ENCODE results near the gene TULP4. TPM values are rescaled to one million over a fixed set of nuclear protein-coding genes. Genes with fewer than 3 reads are reported as not detected.

TULP4 gene
- total and polyA plus RNA-seq, 8 donors: 18.6 to 86.8 (median 21.7) TPM

DNA sequence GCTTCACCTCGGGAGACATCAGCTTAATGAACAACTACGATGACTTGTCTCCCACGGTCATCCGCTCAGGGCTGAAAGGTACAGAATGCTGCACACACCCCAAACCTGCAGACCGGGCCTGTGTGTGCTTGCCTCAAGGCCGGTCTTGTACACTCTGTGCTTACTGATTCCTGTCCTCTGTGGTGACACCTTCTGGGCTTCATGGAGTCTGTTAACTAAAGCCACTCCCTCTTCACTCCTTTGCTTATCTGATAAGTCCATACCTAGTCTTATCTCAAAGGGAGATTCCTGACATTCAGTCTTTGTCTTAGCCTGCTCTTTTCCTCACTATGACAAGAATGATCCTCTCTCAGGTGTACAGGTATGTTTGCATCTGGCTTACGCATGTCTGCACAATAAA lies 139.9 kb downstream of the TULP4 start:
- H3K27ac ChIP-seq: no peak overlapping the region
- H3K9me3 ChIP-seq: no peaks in the 10 kb centered on the region
- no peaks in the 10 kb centered on the region for H3K27me3 ChIP-seq
- DNase-seq (no peak), ATAC-seq (no peak)
- H3K4me1 ChIP-seq: no peaks in the 10 kb centered on the region
- intact Hi-C loops (cut with DNase I): no loop called here
- peaks cover 0 to 29% of the 10 kb centered on the region in 2 donors for H3K36me3 ChIP-seq
- TF ChIP-seq, protein P1, sequence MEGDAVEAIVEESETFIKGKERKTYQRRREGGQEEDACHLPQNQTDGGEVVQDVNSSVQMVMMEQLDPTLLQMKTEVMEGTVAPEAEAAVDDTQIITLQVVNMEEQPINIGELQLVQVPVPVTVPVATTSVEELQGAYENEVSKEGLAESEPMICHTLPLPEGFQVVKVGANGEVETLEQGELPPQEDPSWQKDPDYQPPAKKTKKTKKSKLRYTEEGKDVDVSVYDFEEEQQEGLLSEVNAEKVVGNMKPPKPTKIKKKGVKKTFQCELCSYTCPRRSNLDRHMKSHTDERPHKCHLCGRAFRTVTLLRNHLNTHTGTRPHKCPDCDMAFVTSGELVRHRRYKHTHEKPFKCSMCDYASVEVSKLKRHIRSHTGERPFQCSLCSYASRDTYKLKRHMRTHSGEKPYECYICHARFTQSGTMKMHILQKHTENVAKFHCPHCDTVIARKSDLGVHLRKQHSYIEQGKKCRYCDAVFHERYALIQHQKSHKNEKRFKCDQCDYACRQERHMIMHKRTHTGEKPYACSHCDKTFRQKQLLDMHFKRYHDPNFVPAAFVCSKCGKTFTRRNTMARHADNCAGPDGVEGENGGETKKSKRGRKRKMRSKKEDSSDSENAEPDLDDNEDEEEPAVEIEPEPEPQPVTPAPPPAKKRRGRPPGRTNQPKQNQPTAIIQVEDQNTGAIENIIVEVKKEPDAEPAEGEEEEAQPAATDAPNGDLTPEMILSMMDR (IDR thresholded peaks at IDR 0.05): no peak
- no peak overlapping the region for H3K4me3 ChIP-seq

DNA sequence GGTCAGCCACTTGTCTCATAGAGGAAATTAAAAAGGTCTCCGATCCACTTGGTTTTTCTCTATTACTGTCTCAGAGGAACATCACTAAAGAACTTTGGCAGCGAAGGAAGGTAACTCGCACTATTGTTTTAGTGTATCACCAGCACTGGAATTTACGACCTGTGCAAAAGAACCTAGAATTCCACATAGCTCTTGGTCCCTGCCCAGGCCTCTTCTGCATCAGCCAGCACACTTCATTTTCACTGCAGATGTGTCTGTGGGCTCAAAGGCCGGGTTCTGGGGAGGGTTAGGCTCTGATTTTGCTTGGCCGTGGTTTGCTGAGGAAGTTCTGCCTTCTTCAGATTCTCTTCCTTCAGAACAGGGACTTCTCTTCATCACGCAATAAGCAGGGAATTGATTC lies 144.9 kb downstream of the TULP4 start:
- intact Hi-C loops (cut with DNase I): no loop called here
- DNase-seq: no peak
- Histone ChIP-seq H3K27me3 (no peaks in the 10 kb centered on the region), H3K27ac (no peak overlapping the region), H3K36me3 (peaks cover 0 to 25% of the 10 kb centered on the region in 2 donors), H3K9me3 (no peaks in the 10 kb centered on the region), H3K4me3 (no peak overlapping the region), H3K4me1 (no peaks in the 10 kb centered on the region)
- TF ChIP-seq, protein P1 (IDR thresholded peaks at IDR 0.05): no peak
- no peak for ATAC-seq

DNA sequence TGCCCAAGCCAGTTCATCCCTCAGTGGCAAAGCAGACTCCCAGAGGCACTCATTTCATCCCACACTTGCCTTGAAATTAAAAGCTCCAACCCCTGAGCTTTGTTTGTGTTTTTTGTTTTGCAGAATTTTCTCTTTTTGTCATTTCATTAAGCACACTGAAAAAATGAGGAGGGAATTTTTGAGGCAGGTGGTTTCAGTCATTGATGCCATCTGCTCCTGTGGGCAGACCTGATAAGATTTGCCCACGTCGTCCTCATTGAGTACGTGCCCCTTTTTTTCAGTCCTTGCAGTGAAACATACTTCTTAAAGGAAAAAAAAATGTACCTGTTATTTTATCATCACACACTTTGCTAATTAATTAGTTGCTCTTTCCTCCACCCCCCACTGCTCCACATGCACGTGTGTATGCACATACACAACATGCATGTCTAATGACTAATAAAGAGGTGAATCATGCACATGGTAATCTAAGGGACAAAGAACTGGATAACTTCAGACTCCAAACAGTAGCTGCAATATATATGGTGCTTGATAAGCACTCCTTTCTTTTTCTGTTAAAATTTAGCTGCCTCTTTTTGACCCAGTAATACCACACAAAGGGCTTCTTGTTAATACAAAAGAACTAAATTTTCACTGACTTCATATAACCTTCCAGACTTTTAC lies 145.5 kb downstream of the TULP4 start:
- Histone ChIP-seq H3K36me3 (peaks cover 0 to 23% of the 10 kb centered on the region in 2 donors), H3K9me3 (no peaks in the 10 kb centered on the region), H3K27ac (no peak overlapping the region), H3K4me3 (no peak overlapping the region), H3K27me3 (no peaks in the 10 kb centered on the region), H3K4me1 (no peaks in the 10 kb centered on the region)
- DNase-seq: no peak
- no peak for ATAC-seq
- TF ChIP-seq, protein P1 (IDR thresholded peaks at IDR 0.05): no peak
- intact Hi-C loops (cut with DNase I): no loop called here

DNA sequence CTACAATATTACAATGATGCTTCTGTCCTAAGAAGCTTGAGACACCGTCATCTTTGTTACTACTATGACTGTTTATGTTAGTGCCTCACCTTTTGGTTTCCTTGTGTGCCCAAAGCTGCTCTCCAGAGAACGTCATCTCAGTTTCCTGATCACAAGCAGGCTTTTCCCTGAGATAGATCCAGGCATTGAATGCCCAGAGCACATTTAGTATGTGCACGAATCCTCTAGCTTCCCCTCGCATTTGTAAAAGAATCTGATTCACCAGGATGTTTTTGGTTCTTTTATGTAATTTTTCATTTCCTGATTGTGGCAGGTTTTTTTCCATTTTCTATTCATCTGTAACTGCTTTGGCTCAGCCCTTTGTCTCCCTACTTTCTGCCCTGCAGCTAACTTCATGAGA lies 147.5 kb downstream of the TULP4 start:
- TF ChIP-seq, protein P1 (IDR thresholded peaks at IDR 0.05): no peak
- no peaks in the 10 kb centered on the region for H3K9me3 ChIP-seq
- H3K27me3 ChIP-seq: no peaks in the 10 kb centered on the region
- intact Hi-C loops (cut with DNase I): no loop called here
- DNase-seq: no peak
- H3K4me1 ChIP-seq: no peaks in the 10 kb centered on the region
- ATAC-seq: no peak
- peaks cover 0 to 19% of the 10 kb centered on the region in 2 donors for H3K36me3 ChIP-seq
- H3K4me3 ChIP-seq: no peak overlapping the region
- no peak overlapping the region for H3K27ac ChIP-seq

DNA sequence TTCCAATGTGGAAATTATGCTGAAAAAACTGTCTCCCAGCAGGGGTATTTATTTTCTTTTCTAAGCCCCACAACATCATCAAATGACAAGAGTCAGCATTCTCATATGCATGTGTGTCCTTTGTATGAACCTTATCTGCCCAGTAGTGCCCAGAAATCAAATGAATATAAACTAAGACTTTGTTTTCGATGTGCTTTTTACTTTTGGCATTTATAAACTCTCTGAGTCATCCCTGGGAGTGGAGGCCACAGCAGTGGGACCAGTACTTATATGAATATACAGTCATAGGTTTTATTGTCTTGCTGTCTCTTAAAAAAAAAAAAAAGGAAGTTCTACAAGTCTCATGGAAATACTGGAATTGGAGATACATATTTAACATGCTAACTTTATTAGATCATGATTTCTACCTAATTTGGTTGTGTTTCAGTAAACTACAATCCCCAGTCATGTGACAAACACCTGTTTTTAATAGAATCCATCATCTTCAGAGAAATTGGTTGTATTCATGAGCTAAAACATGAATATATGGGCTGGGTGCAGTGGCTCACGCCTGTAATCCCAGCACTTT lies 148.4 kb downstream of the TULP4 start:
- no peak overlapping the region for H3K27ac ChIP-seq
- intact Hi-C loops (cut with DNase I): no loop called here
- ATAC-seq (no peak), DNase-seq (no peak)
- H3K4me1 ChIP-seq: no peaks in the 10 kb centered on the region
- no peak overlapping the region for H3K4me3 ChIP-seq
- H3K36me3 ChIP-seq: peaks cover 0 to 19% of the 10 kb centered on the region in 2 donors
- no peaks in the 10 kb centered on the region for H3K27me3 ChIP-seq
- TF ChIP-seq, protein P1 (IDR thresholded peaks at IDR 0.05): no peak
- no peaks in the 10 kb centered on the region for H3K9me3 ChIP-seq
